OCI-LY1 (cell line): ENCODE measurements around the gene PTPN5.

Source experiments
- H2AFZ ChIP-seq: fragments of 200-600 bp; sonication (generic), shearing (Covaris generic); 2 replicates; pipeline ENCODE4 v1.6.0; 2014; ENCODE audit warnings: antibody characterized with exemption, mild to moderate bottlenecking, low read length
- H3F3A ChIP-seq: fragments of 200-600 bp; sonication (generic), shearing (Covaris generic); 2 replicates; pipeline ENCODE4 v1.6.0; 2014; ENCODE audit warnings: mild to moderate bottlenecking, antibody characterized with exemption, low read length, moderate library complexity; ENCODE audit not compliant: insufficient read depth
- H3K27ac ChIP-seq: fragments of 200-600 bp; sonication (generic); 2 replicates; pipeline ENCODE4 v1.5.1; 2014; ENCODE audit warnings: low read length, mixed run types, mild to moderate bottlenecking, low read depth; ENCODE audit not compliant: poor library complexity, severe bottlenecking
- H3K27me3 ChIP-seq: fragments of 200-600 bp; sonication (generic); 2 replicates; pipeline ENCODE4 v1.6.0; 2014; ENCODE audit warnings: antibody characterized with exemption, mild to moderate bottlenecking, low read length, moderate library complexity; ENCODE audit not compliant: insufficient read depth
- H3K36me3 ChIP-seq: fragments of 200-600 bp; sonication (generic); 2 replicates; pipeline ENCODE4 v1.6.1; 2014; ENCODE audit warnings: mild to moderate bottlenecking, antibody characterized with exemption, low read length, moderate library complexity, mixed read lengths; ENCODE audit not compliant: insufficient read depth
- H3K4me1 ChIP-seq: fragments of 200-600 bp; sonication (generic); 2 replicates; pipeline ENCODE4 v1.5.1; 2014; ENCODE audit warnings: mild to moderate bottlenecking, low read length, moderate library complexity; ENCODE audit not compliant: insufficient read depth, severe bottlenecking
- H3K4me2 ChIP-seq: fragments of 200-600 bp; sonication (generic), shearing (Covaris generic); 2 replicates; pipeline ENCODE4 v1.6.1; 2014; ENCODE audit warnings: low read length
- H3K4me3 ChIP-seq: fragments of 200-600 bp; sonication (generic); 2 replicates; pipeline ENCODE4 v1.5.1; 2014; ENCODE audit warnings: low read length, low read depth, mild to moderate bottlenecking, mixed read lengths; ENCODE audit not compliant: poor library complexity, severe bottlenecking
- H3K79me2 ChIP-seq: fragments of 200-600 bp; shearing (Covaris generic); 2 replicates; pipeline ENCODE4 v1.6.1; 2016; ENCODE audit warnings: mixed run types, low read length, mixed read lengths; ENCODE audit not compliant: insufficient read depth
- H3K9ac ChIP-seq: fragments of 200-600 bp; sonication (generic), shearing (Covaris generic); 2 replicates; pipeline ENCODE4 v1.6.1; 2014; ENCODE audit warnings: mild to moderate bottlenecking, low read length, mixed read lengths
- H3K9me2 ChIP-seq: fragments of 200-600 bp; sonication (generic), shearing (Covaris generic); 2 replicates; pipeline ENCODE4 v1.6.1; 2014; ENCODE audit warnings: low read depth, mild to moderate bottlenecking, low read length, mixed read lengths
- H3K9me3 ChIP-seq: fragments of 200-600 bp; shearing (Covaris generic); 2 replicates; pipeline ENCODE4 v1.6.1; 2014; ENCODE audit warnings: low read length, mixed read lengths
- H4K20me1 ChIP-seq: fragments of 200-600 bp; sonication (generic), shearing (Covaris generic); 2 replicates; pipeline ENCODE4 v1.6.0; 2016; ENCODE audit warnings: mild to moderate bottlenecking, low read length; ENCODE audit not compliant: insufficient read depth
- CTCF ChIP-seq: fragments of 200-600 bp; sonication (generic), shearing (Covaris generic); IDR thresholded peaks from 2 replicates; pipeline ENCODE4 v1.5.1; 2017; ENCODE audit warnings: mild to moderate bottlenecking, antibody characterized with exemption, low read length, moderate library complexity, mixed read lengths
- EZH2 ChIP-seq: fragments of 200-600 bp; sonication (generic), shearing (Covaris generic); IDR thresholded peaks from 2 replicates; pipeline ENCODE4 v1.8.0; 2017; ENCODE audit warnings: borderline replicate concordance, mixed run types, mild to moderate bottlenecking, antibody characterized with exemption, low read length, moderate library complexity, mixed read lengths

The PTPN5 gene

GRCh38 chr11:18743900-18744514 lies 47.6 kb downstream of the PTPN5 start:
- H3K79me2 ChIP-seq: no peaks in the 10 kb centered on the region
- H3K9me2 ChIP-seq: no peaks in the 10 kb centered on the region
- H3K4me2 ChIP-seq: no peak overlapping the region
- H3K4me1 ChIP-seq: no peaks in the 10 kb centered on the region
- H3F3A ChIP-seq: no peaks in the 10 kb centered on the region
- no peaks in the 10 kb centered on the region for H4K20me1 ChIP-seq
- TF ChIP-seq CTCF: no peak
- no peak overlapping the region for H3K4me3 ChIP-seq
- no peaks in the 10 kb centered on the region for H3K36me3 ChIP-seq
- 0 out of 2 replicates have a peak, but pooled peaks cover 6% of the 10 kb centered on the region for H3K27me3 ChIP-seq
- H3K9ac ChIP-seq: no peak overlapping the region
- no peaks in the 10 kb centered on the region for H3K9me3 ChIP-seq
- no peak overlapping the region for H2AFZ ChIP-seq
- H3K27ac ChIP-seq: no peak overlapping the region

- H2AFZ ChIP-seq: no peak overlapping the region
- no peak overlapping the region for H3K4me2 ChIP-seq
- H3F3A ChIP-seq: no peaks in the 10 kb centered on the region
- TF ChIP-seq EZH2: no peak
- no peak for TF ChIP-seq CTCF
- H3K27me3 ChIP-seq: 0 out of 2 replicates have a peak, but pooled peaks cover 6% of the 10 kb centered on the region
- H4K20me1 ChIP-seq: no peaks in the 10 kb centered on the region
- H3K36me3 ChIP-seq: no peaks in the 10 kb centered on the region
- no peaks in the 10 kb centered on the region for H3K9me2 ChIP-seq
- no peak overlapping the region for H3K27ac ChIP-seq
- no peaks in the 10 kb centered on the region for H3K9me3 ChIP-seq
- no peaks in the 10 kb centered on the region for H3K4me1 ChIP-seq
- H3K4me3 ChIP-seq: no peak overlapping the region
- H3K79me2 ChIP-seq: no peaks in the 10 kb centered on the region
- H3K9ac ChIP-seq: no peak overlapping the region
These were observed 48.2 kb downstream of the PTPN5 start for GRCh38 chr11:18743365-18743764.

- Histone ChIP-seq H3K4me2 (no peak overlapping the region), H3K4me3 (no peak overlapping the region), H3K4me1 (no peaks in the 10 kb centered on the region), H3K9ac (no peak overlapping the region), H3F3A (no peaks in the 10 kb centered on the region), H3K27ac (no peak overlapping the region), H3K79me2 (no peaks in the 10 kb centered on the region), H2AFZ (no peak overlapping the region), H4K20me1 (no peaks in the 10 kb centered on the region), H3K36me3 (no peaks in the 10 kb centered on the region), H3K27me3 (0 out of 2 replicates have a peak, but pooled peaks cover 6% of the 10 kb centered on the region), H3K9me3 (no peaks in the 10 kb centered on the region), H3K9me2 (no peaks in the 10 kb centered on the region)
- TF ChIP-seq CTCF: no peak
- no peak for TF ChIP-seq EZH2
These were observed 49.8 kb downstream of the PTPN5 start for GRCh38 chr11:18741783-18742182.
